Panc1 (cell line): ENCODE results near the gene GNAI2. TPM values are rescaled to one million over a fixed set of nuclear protein-coding genes. Genes with fewer than 3 reads are reported as not detected.

Experiments used
- ATAC-seq: fragments of 200-7000 bp; cut with Tn5 transposase; 2 replicates; pipeline ENCODE4 v1.9.1; 2020; ENCODE audit warnings: mild to moderate bottlenecking, moderate library complexity
- BruUV-seq: library from RNA; stranded (reverse); fragments of 400-500 nt; replicated peaks from 2 replicates; lab custom pipeline; 2021; lab: Mats Ljungman, UMichigan
- CTCF ChIA-PET: fragments of 300-600 bp; sonication (Branson Sonifier 250); formaldehyde crosslinking; loops from one replicate; lab custom pipeline; 2022; ENCODE audit warnings: antibody characterized with exemption; lab: Charles Lee
- POLR2A ChIA-PET: fragments of 300-600 bp; sonication (Branson Sonifier 250); formaldehyde crosslinking; loops from one replicate; lab custom pipeline; 2022; ENCODE audit warnings: antibody characterized with exemption; lab: Charles Lee
- DNase-seq: peaks from one replicate; pipeline ENCODE4 v3.0.0-alpha.2; 2010; ENCODE audit warnings: low read depth, low spot score
- H3K27ac ChIP-seq: 2 replicates; pipeline ENCODE4 v1.5.1; 2011; ENCODE audit warnings: mild to moderate bottlenecking, low read length, inconsistent platforms
- H3K27me3 ChIP-seq: fragments of 200-500 bp; sonication (Bioruptor generic); 2 replicates; pipeline ENCODE4 v1.6.0; 2014; ENCODE audit warnings: low read length, inconsistent platforms; ENCODE audit not compliant: control insufficient read depth, insufficient read depth
- H3K36me3 ChIP-seq: fragments of 200-500 bp; sonication (Bioruptor generic); 2 replicates; pipeline ENCODE4 v1.5.1; 2014; ENCODE audit warnings: inconsistent platforms, mild to moderate bottlenecking, low read length, moderate library complexity; ENCODE audit not compliant: control insufficient read depth, insufficient read depth
- H3K4me1 ChIP-seq: 2 replicates; pipeline ENCODE4 v1.5.1; 2011; ENCODE audit warnings: inconsistent platforms, mild to moderate bottlenecking, low read length, moderate library complexity; ENCODE audit not compliant: control insufficient read depth, insufficient read depth
- H3K4me3 ChIP-seq, 2 experiments: 2 replicates each; pipeline ENCODE4 v1.5.1; 2011 to 2012; ENCODE audit warnings: low read depth in 2 of 2, low read length in 2 of 2, mild to moderate bottlenecking in 2 of 2, inconsistent platforms in 1 of 2, moderate library complexity in 1 of 2
- H3K9me3 ChIP-seq: fragments of 200-500 bp; sonication (Bioruptor generic); 2 replicates; pipeline ENCODE4 v1.5.1; 2014; ENCODE audit warnings: low read depth, mild to moderate bottlenecking, inconsistent platforms, low read length, moderate library complexity; ENCODE audit not compliant: control insufficient read depth, insufficient read depth
- POLR2AphosphoS5 ChIP-seq: IDR thresholded peaks from 2 replicates; pipeline ENCODE4 v1.6.1; 2012; ENCODE audit warnings: mild to moderate bottlenecking, low read depth, low read length, moderate library complexity
- SIN3A ChIP-seq: IDR thresholded peaks from 2 replicates; pipeline ENCODE4 v1.6.1; 2012; ENCODE audit warnings: low read depth, mild to moderate bottlenecking, low read length, moderate library complexity, borderline replicate concordance; ENCODE audit not compliant: insufficient read depth
- TCF7L2 ChIP-seq: IDR thresholded peaks from 2 replicates; pipeline ENCODE4 v1.6.1; 2011; ENCODE audit warnings: mild to moderate bottlenecking, low read depth, low read length, inconsistent platforms
- in situ Hi-C: cut with HindIII; loops from 2 replicates; pipeline ENCODE4 v1.10.0; 2016; ENCODE audit warnings: low sequenced_read_pairs, low pct_unique_long_range_greater_than_20kb
- intact Hi-C: fragments of 100-400 bp; cut with micrococcal nuclease; formaldehyde crosslinking; loops from one replicate; pipeline ENCODE4 v1.10.0; 2022; ENCODE audit not compliant: unreplicated experiment
- total RNA-seq: library from RNA; stranded (reverse); gene quantifications from one replicate; pipeline ENCODE4 v1.2.1, GENCODE V29; 2021; ENCODE audit not compliant: unreplicated experiment
- TF ChIP-seq, protein P1 (sequence below), 2 experiments: IDR thresholded peaks; 2 replicates each; pipeline ENCODE4 v1.6.1; 2011 to 2012; ENCODE audit warnings: low read depth in 2 of 2, control low read depth in 1 of 2, low read length in 1 of 2, mild to moderate bottlenecking in 1 of 2, moderate library complexity in 1 of 2; ENCODE audit not compliant: insufficient read depth in 1 of 2
- TF ChIP-seq, protein P2 (sequence below): fragments of 450-650 bp; IDR thresholded peaks from 2 replicates; pipeline ENCODE4 v1.5.1; 2017; ENCODE audit warnings: mild to moderate bottlenecking

Gene GNAI2
- total RNA-seq, 1 experiment from 2014 or later = 170 TPM

DNA sequence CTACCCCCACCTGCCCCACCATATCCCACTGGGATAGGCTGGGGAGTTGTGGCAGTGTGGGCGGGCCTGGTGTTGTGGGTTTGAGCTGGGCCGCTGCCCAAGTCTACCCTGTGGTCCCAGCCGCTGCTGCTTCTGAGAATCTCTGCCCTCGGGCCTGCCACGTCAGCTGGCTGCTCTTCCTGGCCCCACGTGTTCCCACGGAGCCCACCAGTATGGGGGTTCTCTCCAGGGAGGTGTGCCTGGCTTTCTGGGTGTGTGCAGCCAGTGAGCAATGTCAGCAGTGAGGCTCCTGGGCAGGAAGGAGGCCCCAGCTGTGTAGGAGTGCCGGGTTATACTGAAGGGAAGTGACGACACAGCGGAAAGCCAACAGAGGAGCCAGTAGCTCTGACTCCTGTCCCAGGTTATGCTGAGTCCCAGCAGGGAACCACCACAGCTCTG is 10.5 kb downstream of the GNAI2 start:
- ATAC-seq = peak; percentile 56
- Histone ChIP-seq H3K27me3 (no peaks in the 10 kb centered on the region), H3K4me1 (peaks cover 48% of the 10 kb centered on the region), H3K36me3 (no peaks in the 10 kb centered on the region), H3K9me3 (no peaks in the 10 kb centered on the region), H3K27ac (peak overlapping the region; percentile 88), H3K4me3 (no peak overlapping the region)
- ChIA-PET POLR2A (no interaction called here), CTCF (interaction anchor here (0.8 to 1.3 kb wide), 3 partner anchors 11 to 51 kb away, joined by 4 to 6 read pairs (median 5); partner anchors contain the start of gene GNAI2)
- TF ChIP-seq, protein P1, sequence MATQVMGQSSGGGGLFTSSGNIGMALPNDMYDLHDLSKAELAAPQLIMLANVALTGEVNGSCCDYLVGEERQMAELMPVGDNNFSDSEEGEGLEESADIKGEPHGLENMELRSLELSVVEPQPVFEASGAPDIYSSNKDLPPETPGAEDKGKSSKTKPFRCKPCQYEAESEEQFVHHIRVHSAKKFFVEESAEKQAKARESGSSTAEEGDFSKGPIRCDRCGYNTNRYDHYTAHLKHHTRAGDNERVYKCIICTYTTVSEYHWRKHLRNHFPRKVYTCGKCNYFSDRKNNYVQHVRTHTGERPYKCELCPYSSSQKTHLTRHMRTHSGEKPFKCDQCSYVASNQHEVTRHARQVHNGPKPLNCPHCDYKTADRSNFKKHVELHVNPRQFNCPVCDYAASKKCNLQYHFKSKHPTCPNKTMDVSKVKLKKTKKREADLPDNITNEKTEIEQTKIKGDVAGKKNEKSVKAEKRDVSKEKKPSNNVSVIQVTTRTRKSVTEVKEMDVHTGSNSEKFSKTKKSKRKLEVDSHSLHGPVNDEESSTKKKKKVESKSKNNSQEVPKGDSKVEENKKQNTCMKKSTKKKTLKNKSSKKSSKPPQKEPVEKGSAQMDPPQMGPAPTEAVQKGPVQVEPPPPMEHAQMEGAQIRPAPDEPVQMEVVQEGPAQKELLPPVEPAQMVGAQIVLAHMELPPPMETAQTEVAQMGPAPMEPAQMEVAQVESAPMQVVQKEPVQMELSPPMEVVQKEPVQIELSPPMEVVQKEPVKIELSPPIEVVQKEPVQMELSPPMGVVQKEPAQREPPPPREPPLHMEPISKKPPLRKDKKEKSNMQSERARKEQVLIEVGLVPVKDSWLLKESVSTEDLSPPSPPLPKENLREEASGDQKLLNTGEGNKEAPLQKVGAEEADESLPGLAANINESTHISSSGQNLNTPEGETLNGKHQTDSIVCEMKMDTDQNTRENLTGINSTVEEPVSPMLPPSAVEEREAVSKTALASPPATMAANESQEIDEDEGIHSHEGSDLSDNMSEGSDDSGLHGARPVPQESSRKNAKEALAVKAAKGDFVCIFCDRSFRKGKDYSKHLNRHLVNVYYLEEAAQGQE (IDR thresholded peaks at IDR 0.05; ENCODE audit: insufficient read depth in 1 of 2, low read depth in 2 of 2, low read length in 1 of 2) = no peak
- TF ChIP-seq POLR2AphosphoS5 = no peak
- no peak for TF ChIP-seq TCF7L2
- no peak for TF ChIP-seq SIN3A
- TF ChIP-seq, protein P2, sequence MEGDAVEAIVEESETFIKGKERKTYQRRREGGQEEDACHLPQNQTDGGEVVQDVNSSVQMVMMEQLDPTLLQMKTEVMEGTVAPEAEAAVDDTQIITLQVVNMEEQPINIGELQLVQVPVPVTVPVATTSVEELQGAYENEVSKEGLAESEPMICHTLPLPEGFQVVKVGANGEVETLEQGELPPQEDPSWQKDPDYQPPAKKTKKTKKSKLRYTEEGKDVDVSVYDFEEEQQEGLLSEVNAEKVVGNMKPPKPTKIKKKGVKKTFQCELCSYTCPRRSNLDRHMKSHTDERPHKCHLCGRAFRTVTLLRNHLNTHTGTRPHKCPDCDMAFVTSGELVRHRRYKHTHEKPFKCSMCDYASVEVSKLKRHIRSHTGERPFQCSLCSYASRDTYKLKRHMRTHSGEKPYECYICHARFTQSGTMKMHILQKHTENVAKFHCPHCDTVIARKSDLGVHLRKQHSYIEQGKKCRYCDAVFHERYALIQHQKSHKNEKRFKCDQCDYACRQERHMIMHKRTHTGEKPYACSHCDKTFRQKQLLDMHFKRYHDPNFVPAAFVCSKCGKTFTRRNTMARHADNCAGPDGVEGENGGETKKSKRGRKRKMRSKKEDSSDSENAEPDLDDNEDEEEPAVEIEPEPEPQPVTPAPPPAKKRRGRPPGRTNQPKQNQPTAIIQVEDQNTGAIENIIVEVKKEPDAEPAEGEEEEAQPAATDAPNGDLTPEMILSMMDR = no peak
- intact Hi-C loops = no loop called here
- in situ Hi-C loops = no loop called here
- no peak for DNase-seq
- BruUV-seq = no TSS peak

DNA sequence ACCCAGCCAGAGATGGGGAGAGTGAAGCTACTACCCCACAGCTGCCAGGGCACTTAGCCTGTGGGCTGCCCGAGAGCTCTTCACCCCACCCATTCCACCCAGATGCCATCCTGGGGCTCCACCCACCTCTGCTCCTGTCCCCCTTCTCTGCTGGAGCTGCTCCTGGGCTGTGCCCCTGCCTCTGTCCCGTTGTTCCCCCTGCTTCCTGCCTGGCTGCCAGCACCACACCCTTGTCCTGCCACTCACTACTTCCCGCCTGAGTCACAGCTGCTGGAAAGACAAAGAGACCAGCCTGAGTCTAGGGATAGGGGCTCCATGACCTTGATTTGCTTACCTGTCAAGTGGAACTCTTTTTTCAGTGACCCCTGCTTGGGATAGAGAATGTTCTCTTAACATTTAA is 12.4 kb downstream of the GNAI2 start:
- Histone ChIP-seq H3K4me1 (peaks cover 36% of the 10 kb centered on the region), H3K27ac (no peak overlapping the region), H3K4me3 (no peak overlapping the region), H3K9me3 (no peaks in the 10 kb centered on the region), H3K27me3 (no peaks in the 10 kb centered on the region), H3K36me3 (no peaks in the 10 kb centered on the region)
- ChIA-PET CTCF (no interaction called here), POLR2A (no interaction called here)
- TF ChIP-seq, protein P1 (IDR thresholded peaks at IDR 0.05; ENCODE audit: insufficient read depth in 1 of 2, low read depth in 2 of 2, low read length in 1 of 2) = no peak
- TF ChIP-seq, protein P2 = no peak
- no peak for TF ChIP-seq POLR2AphosphoS5
- TF ChIP-seq SIN3A = no peak
- DNase-seq (no peak), ATAC-seq (no peak)
- in situ Hi-C loops = no loop called here
- intact Hi-C loops = no loop called here
- no TSS peak for BruUV-seq
